HG02938 (cell line): ENCODE data around the gene FAM3A.
A peak's percentile ranks its signal among the peaks of the same experiment; 100 is the strongest.
"Not testable (repeated sequence)": the region's sequence is repeated elsewhere in the genome, so short reads cannot be mapped to it uniquely, and the experiment has no call there.

ENCODE experiments used
- ATAC-seq: cut with Tn5 transposase; IDR thresholded peaks from one replicate; pipeline ENCODE4 v1.9.1; 2021; ENCODE audit warnings: mild to moderate bottlenecking, moderate library complexity; ENCODE audit not compliant: unreplicated experiment

FAM3A gene

GRCh38 chrX:154515966-154516655 is at the start of gene FAM3A:
TSS of gene FAM3A (minus strand) at chrX:154516232. CDS start at chrX:154515772, 460 bp downstream.
- ATAC-seq: peak; percentile 85

GRCh38 chrX:154562295-154562694 is 46.3 kb upstream of the FAM3A start:
- ATAC-seq: not testable (repeated sequence)

GRCh38 chrX:154560326-154560725 is 44.3 kb upstream of the FAM3A start:
- not testable (repeated sequence) for ATAC-seq

- ATAC-seq: not testable (repeated sequence)
These were observed 42.9 kb upstream of the FAM3A start for GRCh38 chrX:154558896-154559295.

GRCh38 chrX:154558060-154558690 is 42.1 kb upstream of the FAM3A start:
- not testable (repeated sequence) for ATAC-seq

- not testable (repeated sequence) for ATAC-seq
These were observed 36.2 kb upstream of the FAM3A start for GRCh38 chrX:154552112-154552806.

GRCh38 chrX:154549766-154550165 is 33.7 kb upstream of the FAM3A start:
- no peak for ATAC-seq

- ATAC-seq: no peak
These were observed 31.9 kb upstream of the FAM3A start for GRCh38 chrX:154548028-154548316.

GRCh38 chrX:154547245-154548027 is 31.4 kb upstream of the FAM3A start, which contains the start of gene IKBKG:
TSS of gene IKBKG (plus strand) at chrX:154547620. CDS start at chrX:154552003, 4,383 bp downstream.
- peak; percentile 85 for ATAC-seq

- ATAC-seq: peak; percentile 22
These were observed 30.6 kb upstream of the FAM3A start, which contains the start of gene G6PD for GRCh38 chrX:154546354-154547244. TSS of gene G6PD (minus strand) at chrX:154546846. CDS start at chrX:154546155, 691 bp downstream.

GRCh38 chrX:154545673-154546274 is 29.7 kb upstream of the FAM3A start:
- ATAC-seq: no peak

- no peak for ATAC-seq
These were observed 26.8 kb upstream of the FAM3A start for GRCh38 chrX:154542723-154543424.

GRCh38 chrX:154541896-154542722 is 26.1 kb upstream of the FAM3A start:
- no peak for ATAC-seq

GRCh38 chrX:154541589-154541895 is 25.5 kb upstream of the FAM3A start:
- no peak for ATAC-seq

GRCh38 chrX:154540897-154541535 is 25.0 kb upstream of the FAM3A start:
- no peak for ATAC-seq

- not testable (repeated sequence) for ATAC-seq
These were observed 24.3 kb upstream of the FAM3A start for GRCh38 chrX:154540365-154540764.

- no peak for ATAC-seq
These were observed 23.0 kb upstream of the FAM3A start for GRCh38 chrX:154539077-154539476.

- no peak for ATAC-seq
These were observed 19.9 kb upstream of the FAM3A start for GRCh38 chrX:154535892-154536291.
